H9 (cell line): Measurements from ENCODE around the gene MYO15A. TPM values are rescaled to one million over a fixed set of nuclear protein-coding genes. Genes with fewer than 3 reads are reported as not detected.

Source experiments
- DNase-seq: peaks from one replicate; pipeline ENCODE4 v3.0.0-alpha.2; 2017
- H2AFZ ChIP-seq: one replicate; pipeline ENCODE4 v1.6.1; 2013; ENCODE audit warnings: mild to moderate bottlenecking, low read length, control low read depth, moderate library complexity
- H2AK5ac ChIP-seq: 2 replicates; pipeline ENCODE4 v1.6.1; 2013; ENCODE audit warnings: low read length, control low read depth, mixed read lengths; ENCODE audit not compliant: insufficient read length
- H2BK120ac ChIP-seq: one replicate; pipeline ENCODE4 v1.6.1; 2013; ENCODE audit warnings: low read depth, mild to moderate bottlenecking, low read length, control low read depth, inconsistent platforms; ENCODE audit not compliant: poor library complexity, severe bottlenecking
- H2BK12ac ChIP-seq: 2 replicates; pipeline ENCODE4 v1.6.1; 2013; ENCODE audit warnings: low read length, control low read depth, mixed read lengths, low read depth; ENCODE audit not compliant: insufficient read length
- H2BK15ac ChIP-seq: 2 replicates; pipeline ENCODE4 v1.6.1; 2013; ENCODE audit warnings: low read depth, low read length, control low read depth
- H2BK20ac ChIP-seq: one replicate; pipeline ENCODE4 v1.6.1; 2013; ENCODE audit warnings: low read depth, mild to moderate bottlenecking, low read length, control low read depth, inconsistent platforms; ENCODE audit not compliant: poor library complexity, severe bottlenecking
- H2BK5ac ChIP-seq: 2 replicates; pipeline ENCODE4 v1.6.1; 2013; ENCODE audit warnings: low read length, control low read depth, mixed read lengths; ENCODE audit not compliant: insufficient read length
- H3K14ac ChIP-seq: 2 replicates; pipeline ENCODE4 v1.6.1; 2013; ENCODE audit warnings: low read length, control low read depth; ENCODE audit not compliant: insufficient read depth
- H3K18ac ChIP-seq: 2 replicates; pipeline ENCODE4 v1.6.1; 2013; ENCODE audit warnings: low read depth, mild to moderate bottlenecking, mixed read lengths, low read length, control low read depth; ENCODE audit not compliant: insufficient read length
- H3K23ac ChIP-seq: 2 replicates; pipeline ENCODE4 v1.6.1; 2013; ENCODE audit warnings: low read length, control low read depth, mixed read lengths, low read depth; ENCODE audit not compliant: insufficient read length
- H3K23me2 ChIP-seq: 2 replicates; pipeline ENCODE4 v1.6.1; 2013; ENCODE audit warnings: low read depth, mild to moderate bottlenecking, mixed read lengths, low read length, control low read depth; ENCODE audit not compliant: insufficient read length, poor library complexity, severe bottlenecking
- H3K27ac ChIP-seq: 2 replicates; pipeline ENCODE4 v1.5.1; 2013; ENCODE audit warnings: low read length, control low read depth, mixed read lengths, low read depth; ENCODE audit not compliant: insufficient read length
- H3K27me3 ChIP-seq: 2 replicates; pipeline ENCODE4 v1.6.1; 2013; ENCODE audit warnings: low read length, control low read depth, inconsistent platforms; ENCODE audit not compliant: insufficient read depth
- H3K4ac ChIP-seq: 2 replicates; pipeline ENCODE4 v1.6.1; 2013; ENCODE audit warnings: low read depth, mild to moderate bottlenecking, control low read depth, inconsistent platforms, low read length, moderate library complexity
- H3K4me1 ChIP-seq: 2 replicates; pipeline ENCODE4 v1.6.1; 2013; ENCODE audit warnings: low read length, control low read depth, inconsistent platforms; ENCODE audit not compliant: insufficient read depth
- H3K4me2 ChIP-seq: 2 replicates; pipeline ENCODE4 v1.6.1; 2013; ENCODE audit warnings: low read length, control low read depth, mixed read lengths; ENCODE audit not compliant: insufficient read length, insufficient read depth
- H3K56ac ChIP-seq: 2 replicates; pipeline ENCODE4 v1.6.1; 2013; ENCODE audit warnings: low read depth, mild to moderate bottlenecking, mixed read lengths, low read length, control low read depth; ENCODE audit not compliant: insufficient read length
- H3K79me1 ChIP-seq: 2 replicates; pipeline ENCODE4 v1.6.1; 2013; ENCODE audit warnings: low read depth, mild to moderate bottlenecking, moderate library complexity, low read length, control low read depth, inconsistent platforms; ENCODE audit not compliant: insufficient read depth, poor library complexity, severe bottlenecking
- H3K79me2 ChIP-seq: 2 replicates; pipeline ENCODE4 v1.6.1; 2013; ENCODE audit warnings: low read length, control low read depth, inconsistent platforms; ENCODE audit not compliant: insufficient read depth
- H3K9ac ChIP-seq: 2 replicates; pipeline ENCODE4 v1.6.1; 2013; ENCODE audit warnings: low read length, control low read depth, mixed read lengths; ENCODE audit not compliant: insufficient read length; ENCODE audit errors: extremely low read depth
- H3K9me3 ChIP-seq: one replicate; pipeline ENCODE4 v1.6.1; 2013; ENCODE audit warnings: low read depth, low read length, inconsistent platforms; ENCODE audit not compliant: control insufficient read depth
- H3T11ph ChIP-seq: one replicate; pipeline ENCODE4 v1.6.1; 2013; ENCODE audit warnings: mild to moderate bottlenecking, low read length, control low read depth, inconsistent platforms
- H4K20me1 ChIP-seq: one replicate; pipeline ENCODE4 v1.6.1; 2013; ENCODE audit not compliant: control insufficient read depth, insufficient read length, insufficient read depth
- H4K5ac ChIP-seq: 2 replicates; pipeline ENCODE4 v1.6.1; 2013; ENCODE audit warnings: low read depth, mild to moderate bottlenecking, mixed read lengths, low read length, control low read depth; ENCODE audit not compliant: insufficient read length
- H4K8ac ChIP-seq: replicated peaks from 2 replicates; pipeline ENCODE4 v1.6.1; 2013; ENCODE audit warnings: low read length, control low read depth, mixed read lengths, low read depth; ENCODE audit not compliant: insufficient read length
- H4K91ac ChIP-seq: 2 replicates; pipeline ENCODE4 v1.6.1; 2013; ENCODE audit warnings: low read depth, mild to moderate bottlenecking, moderate library complexity, mixed read lengths, low read length, control low read depth; ENCODE audit not compliant: insufficient read length
- H3K27ac Mint-ChIP-seq, 3 experiments: 2 replicates in 2 of 3; 3 replicates in 1 of 3; pipeline ENCODE4 v1.8.0; 2020 to 2021; ENCODE audit warnings: mixed read lengths in 3 of 3, mild to moderate bottlenecking in 1 of 3, moderate library complexity in 1 of 3
- H3K27me3 Mint-ChIP-seq: 2 replicates; pipeline ENCODE4 v1.8.0; 2021; ENCODE audit warnings: low read depth, mild to moderate bottlenecking, moderate library complexity, mixed read lengths
- H3K36me3 Mint-ChIP-seq, 3 experiments: 2 replicates in 2 of 3; 3 replicates in 1 of 3; pipeline ENCODE4 v1.8.0; 2020 to 2021; ENCODE audit warnings: low read depth in 3 of 3, mixed read lengths in 3 of 3; ENCODE audit not compliant: insufficient read depth in 1 of 3
- H3K4me1 Mint-ChIP-seq, 2 experiments: 2 replicates each; pipeline ENCODE4 v1.8.0; 2020; ENCODE audit warnings: mixed read lengths in 2 of 2
- H3K4me3 Mint-ChIP-seq, 2 experiments: 2 replicates in 1 of 2; 3 replicates in 1 of 2; pipeline ENCODE4 v1.8.0; 2020 to 2021; ENCODE audit warnings: mild to moderate bottlenecking in 2 of 2, mixed read lengths in 2 of 2, moderate library complexity in 1 of 2
- H3K9me3 Mint-ChIP-seq, 2 experiments: 2 replicates in 1 of 2; 3 replicates in 1 of 2; pipeline ENCODE4 v1.8.0; 2020; ENCODE audit warnings: mild to moderate bottlenecking in 2 of 2, mixed read lengths in 2 of 2, moderate library complexity in 1 of 2
- CTCF ChIP-seq: fragments of 200-600 bp; sonication (generic); conservative IDR thresholded peaks from 3 replicates; pipeline ENCODE4 v1.8.0; 2021; ENCODE audit warnings: antibody characterized with exemption, mild to moderate bottlenecking
- WGBS: extraction: QIAGEN DNeasy Blood & Tissue Kit; methylation state at CpG from one replicate; pipeline ENCODE4 v1.1.7; 2013; ENCODE audit warnings: missing lambda C conversion rate, low lambda C conversion rate, mixed read lengths; ENCODE audit not compliant: insufficient read length; ENCODE audit errors: extremely low coverage; 5-methylcytosine and 5-hydroxymethylcytosine counted together
- total RNA-seq: library from RNA; stranded (reverse); gene quantifications from 2 replicates; pipeline ENCODE4 v1.2.1, GENCODE V29; 2021

The MYO15A gene
- total RNA-seq, 1 experiment from 2014 or later: 2.5 TPM

- no peak overlapping the region for H3T11ph ChIP-seq
- no peak overlapping the region for H2BK5ac ChIP-seq
- WGBS: no CpG with 5 or more reads among the region's 6 CpGs
- no peaks in the 10 kb centered on the region for H4K20me1 ChIP-seq
- TF ChIP-seq CTCF: no peak
- peaks cover 0 to 2% of the 10 kb centered on the region in 2 experiments; a peak in 1 of 4 replicates for H3K4me1 Mint-ChIP-seq
- H3K79me1 ChIP-seq: no peaks in the 10 kb centered on the region
- H2BK120ac ChIP-seq: no peak overlapping the region
- H4K8ac ChIP-seq: no peak overlapping the region
- no peaks in the 10 kb centered on the region for H3K79me2 ChIP-seq
- no peak overlapping the region for H3K4ac ChIP-seq
- no peak overlapping the region for H3K9ac ChIP-seq
- H3K23me2 ChIP-seq: no peaks in the 10 kb centered on the region
- H3K23ac ChIP-seq: no peak overlapping the region
- DNase-seq: no peak
- no peak overlapping the region for H4K91ac ChIP-seq
- H3K9me3 ChIP-seq: no peaks in the 10 kb centered on the region
- peaks cover 5 to 32% (median 15%) of the 10 kb centered on the region in 3 experiments for H3K36me3 Mint-ChIP-seq
- H3K4me3 Mint-ChIP-seq: no peak overlapping the region
- H2BK20ac ChIP-seq: no peak overlapping the region
- H3K27me3 ChIP-seq: no peaks in the 10 kb centered on the region
- peak overlapping the region in 1 of 3 experiments; percentile 83; a peak in 1 of 7 replicates for H3K27ac Mint-ChIP-seq
- H2BK12ac ChIP-seq: no peak overlapping the region
- H3K9me3 Mint-ChIP-seq: no peaks in the 10 kb centered on the region
- no peak overlapping the region for H4K5ac ChIP-seq
- no peak overlapping the region for H3K56ac ChIP-seq
- H3K18ac ChIP-seq: no peak overlapping the region
- H3K14ac ChIP-seq: no peak overlapping the region
- no peak overlapping the region for H3K4me2 ChIP-seq
- no peak overlapping the region for H2AK5ac ChIP-seq
- H3K4me1 ChIP-seq: no peaks in the 10 kb centered on the region
- no peak overlapping the region for H2BK15ac ChIP-seq
- H2AFZ ChIP-seq: no peak overlapping the region
- no peaks in the 10 kb centered on the region for H3K27me3 Mint-ChIP-seq
- no peak overlapping the region for H3K27ac ChIP-seq
Measured at GRCh38 chr17:18105595-18105994, 3.0 kb upstream of the MYO15A start.
